Gastroesophageal sphincter (tissue), 3 donors: Measurements from ENCODE around the gene FBF1.

Experiments
- EP300 ChIP-seq: sonication (generic); formaldehyde crosslinking; IDR thresholded peaks from one replicate; pipeline ENCODE4 v1.6.1; 2017; ENCODE audit warnings: antibody characterized with exemption, mild to moderate bottlenecking
- POLR2A ChIP-seq, 2 donors: fragments of 450-650 bp; IDR thresholded peaks; one replicate each; pipeline ENCODE4 v1.6.1; 2017; ENCODE audit warnings: antibody characterized with exemption in 2 of 2, mild to moderate bottlenecking in 2 of 2, moderate library complexity in 1 of 2
- POLR2AphosphoS5 ChIP-seq: sonication (generic); formaldehyde crosslinking; IDR thresholded peaks from one replicate; pipeline ENCODE4 v1.6.1; 2017; ENCODE audit warnings: antibody characterized with exemption
- TF ChIP-seq, protein P1 (sequence below), 4 experiments: fragments of 200-600 bp in 2 of 4; fragments of 450-650 bp in 2 of 4; sonication (generic) in 1 of 4; IDR thresholded peaks; one replicate each; pipeline ENCODE4 v1.5.1; 2017 to 2019; ENCODE audit warnings: antibody characterized with exemption in 4 of 4, mild to moderate bottlenecking in 2 of 4, moderate library complexity in 2 of 4

DNA sequence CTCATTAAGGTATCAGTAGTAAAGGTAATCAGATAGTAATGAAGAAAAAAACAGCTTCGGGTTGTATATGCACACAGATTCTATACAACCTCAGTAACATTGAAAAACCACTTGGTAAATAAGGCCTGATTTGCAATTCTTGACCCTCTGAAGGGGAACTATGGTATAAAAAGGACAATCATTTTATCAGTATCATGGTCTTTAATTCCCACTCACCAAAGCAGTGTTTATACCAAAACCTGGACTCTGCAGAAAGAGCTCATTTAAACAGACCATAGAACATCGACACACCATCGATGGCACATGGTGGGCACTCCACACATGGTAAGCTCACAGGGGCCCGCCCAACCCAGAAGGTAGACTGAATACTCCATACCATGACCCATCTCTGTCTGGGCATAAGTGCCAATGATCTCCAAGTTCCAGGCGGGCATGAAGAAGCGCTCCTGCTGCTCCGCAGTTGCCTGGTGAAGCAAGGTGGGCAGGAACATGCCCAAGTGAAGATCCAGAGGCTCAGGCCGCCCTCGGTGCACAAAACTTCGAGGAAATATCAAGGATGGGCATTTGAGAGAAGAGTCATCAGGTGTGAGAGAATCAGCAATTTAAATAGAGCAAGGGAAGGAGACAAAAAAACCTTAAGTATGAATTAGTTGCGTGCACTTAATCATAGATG lies 19.1 kb upstream of the FBF1 start:
- TF ChIP-seq, protein P1, sequence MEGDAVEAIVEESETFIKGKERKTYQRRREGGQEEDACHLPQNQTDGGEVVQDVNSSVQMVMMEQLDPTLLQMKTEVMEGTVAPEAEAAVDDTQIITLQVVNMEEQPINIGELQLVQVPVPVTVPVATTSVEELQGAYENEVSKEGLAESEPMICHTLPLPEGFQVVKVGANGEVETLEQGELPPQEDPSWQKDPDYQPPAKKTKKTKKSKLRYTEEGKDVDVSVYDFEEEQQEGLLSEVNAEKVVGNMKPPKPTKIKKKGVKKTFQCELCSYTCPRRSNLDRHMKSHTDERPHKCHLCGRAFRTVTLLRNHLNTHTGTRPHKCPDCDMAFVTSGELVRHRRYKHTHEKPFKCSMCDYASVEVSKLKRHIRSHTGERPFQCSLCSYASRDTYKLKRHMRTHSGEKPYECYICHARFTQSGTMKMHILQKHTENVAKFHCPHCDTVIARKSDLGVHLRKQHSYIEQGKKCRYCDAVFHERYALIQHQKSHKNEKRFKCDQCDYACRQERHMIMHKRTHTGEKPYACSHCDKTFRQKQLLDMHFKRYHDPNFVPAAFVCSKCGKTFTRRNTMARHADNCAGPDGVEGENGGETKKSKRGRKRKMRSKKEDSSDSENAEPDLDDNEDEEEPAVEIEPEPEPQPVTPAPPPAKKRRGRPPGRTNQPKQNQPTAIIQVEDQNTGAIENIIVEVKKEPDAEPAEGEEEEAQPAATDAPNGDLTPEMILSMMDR (IDR thresholded peaks at IDR 0.05) = no peak
- TF ChIP-seq POLR2AphosphoS5 = no peak
- no peak for TF ChIP-seq EP300
- no peak for TF ChIP-seq POLR2A (IDR thresholded peaks at IDR 0.05)
